NCI-H69 (cell line): Measurements from ENCODE around the gene C15orf62.

Experiments used
- DNase-seq: peaks from one replicate; lab custom pipeline; 2025; lab: John Stamatoyannopoulos, UW

Gene C15orf62

GRCh38 chr15:40769274-40770146, at the start of gene C15orf62:
C15orf62 (plus strand) TSS chr15:40769980; CDS start chr15:40770496, 516 bp downstream.
- DNase-seq = peak; percentile 97

- no peak for DNase-seq
Measured at GRCh38 chr15:40721701-40722100, 48.1 kb upstream of the C15orf62 start.

- no peak for DNase-seq
Measured at GRCh38 chr15:40722354-40722753, 47.4 kb upstream of the C15orf62 start.

- DNase-seq = no peak
Measured at GRCh38 chr15:40722934-40723333, 46.8 kb upstream of the C15orf62 start.

- no peak for DNase-seq
Measured at GRCh38 chr15:40723919-40724318, 45.9 kb upstream of the C15orf62 start.

GRCh38 chr15:40731034-40731433, 38.7 kb upstream of the C15orf62 start:
- DNase-seq = no peak

GRCh38 chr15:40736575-40736974, 33.2 kb upstream of the C15orf62 start:
- no peak for DNase-seq

GRCh38 chr15:40737048-40737447, 32.7 kb upstream of the C15orf62 start:
- DNase-seq = peak; percentile 49

GRCh38 chr15:40739047-40739446, 30.7 kb upstream of the C15orf62 start:
- DNase-seq = no peak

- DNase-seq = no peak
Measured at GRCh38 chr15:40739854-40740253, 29.9 kb upstream of the C15orf62 start.

GRCh38 chr15:40743485-40743901, 26.3 kb upstream of the C15orf62 start:
- no peak for DNase-seq

- no peak for DNase-seq
Measured at GRCh38 chr15:40743921-40744814, 25.6 kb upstream of the C15orf62 start.

GRCh38 chr15:40744815-40745152, 25.0 kb upstream of the C15orf62 start:
- DNase-seq = no peak

GRCh38 chr15:40746916-40747418, 22.8 kb upstream of the C15orf62 start:
- DNase-seq = peak; percentile 42

GRCh38 chr15:40747685-40748631, 21.8 kb upstream of the C15orf62 start:
- DNase-seq = no peak

- DNase-seq = no peak
Measured at GRCh38 chr15:40749151-40749630, 20.6 kb upstream of the C15orf62 start.

- DNase-seq = no peak
Measured at GRCh38 chr15:40750885-40751284, 18.9 kb upstream of the C15orf62 start.

- DNase-seq = no peak
Measured at GRCh38 chr15:40751745-40752144, 18.0 kb upstream of the C15orf62 start.

- DNase-seq = peak; percentile 62
Measured at GRCh38 chr15:40754574-40754882, 15.3 kb upstream of the C15orf62 start.

- peak; percentile 98 for DNase-seq
Measured at GRCh38 chr15:40754883-40755811, 14.6 kb upstream of the C15orf62 start, which contains the start of gene RMDN3. RMDN3 (minus strand) TSS chr15:40755254; CDS start chr15:40754783, 471 bp downstream.
